Stomach (tissue), 4 donors: ENCODE data around the gene BCAS3.

Experiments
- EP300 ChIP-seq: sonication (generic); formaldehyde crosslinking; IDR thresholded peaks from one replicate; pipeline ENCODE4 v1.6.1; 2017; ENCODE audit warnings: antibody characterized with exemption
- POLR2A ChIP-seq, 4 donors: fragments of 450-650 bp; IDR thresholded peaks; one replicate each; pipeline ENCODE4 v1.6.1; 2016; ENCODE audit warnings: antibody characterized with exemption in 4 of 4, control low read depth in 2 of 4, mild to moderate bottlenecking in 1 of 4, moderate library complexity in 1 of 4
- POLR2AphosphoS5 ChIP-seq, 3 donors: sonication (generic); formaldehyde crosslinking; IDR thresholded peaks; one replicate each; pipeline ENCODE4 v1.6.1; 2016; ENCODE audit warnings: antibody characterized with exemption in 3 of 3
- TF ChIP-seq, protein P1 (sequence below), 7 experiments: fragments of 450-650 bp in 4 of 7; fragments of 200-600 bp in 3 of 7; sonication (generic) in 3 of 7; IDR thresholded peaks; one replicate each; pipeline ENCODE4 v1.5.1; 2016 to 2019; ENCODE audit warnings: antibody characterized with exemption in 7 of 7, control low read depth in 2 of 7, mild to moderate bottlenecking in 1 of 7

- TF ChIP-seq, protein P1, sequence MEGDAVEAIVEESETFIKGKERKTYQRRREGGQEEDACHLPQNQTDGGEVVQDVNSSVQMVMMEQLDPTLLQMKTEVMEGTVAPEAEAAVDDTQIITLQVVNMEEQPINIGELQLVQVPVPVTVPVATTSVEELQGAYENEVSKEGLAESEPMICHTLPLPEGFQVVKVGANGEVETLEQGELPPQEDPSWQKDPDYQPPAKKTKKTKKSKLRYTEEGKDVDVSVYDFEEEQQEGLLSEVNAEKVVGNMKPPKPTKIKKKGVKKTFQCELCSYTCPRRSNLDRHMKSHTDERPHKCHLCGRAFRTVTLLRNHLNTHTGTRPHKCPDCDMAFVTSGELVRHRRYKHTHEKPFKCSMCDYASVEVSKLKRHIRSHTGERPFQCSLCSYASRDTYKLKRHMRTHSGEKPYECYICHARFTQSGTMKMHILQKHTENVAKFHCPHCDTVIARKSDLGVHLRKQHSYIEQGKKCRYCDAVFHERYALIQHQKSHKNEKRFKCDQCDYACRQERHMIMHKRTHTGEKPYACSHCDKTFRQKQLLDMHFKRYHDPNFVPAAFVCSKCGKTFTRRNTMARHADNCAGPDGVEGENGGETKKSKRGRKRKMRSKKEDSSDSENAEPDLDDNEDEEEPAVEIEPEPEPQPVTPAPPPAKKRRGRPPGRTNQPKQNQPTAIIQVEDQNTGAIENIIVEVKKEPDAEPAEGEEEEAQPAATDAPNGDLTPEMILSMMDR (IDR thresholded peaks at IDR 0.05) = no peak
- no peak for TF ChIP-seq POLR2A (IDR thresholded peaks at IDR 0.05)
- TF ChIP-seq POLR2AphosphoS5 (IDR thresholded peaks at IDR 0.05) = no peak
- no peak for TF ChIP-seq EP300
These were observed 674.2 kb downstream of the BCAS3 start for GRCh38 chr17:61351745-61352407.
